ENCODE results near the gene PLVAP.

The PLVAP gene

GRCh38 chr19:17325133-17325532 lies 52.0 kb downstream of the PLVAP start:
- no peaks in the 10 kb centered on the region for H3K9me3 ChIP-seq (ENCODE audit: severe bottlenecking)
- no peak for TF ChIP-seq CTCF (IDR thresholded peaks at IDR 0.05; ENCODE audit: low read depth, low read length)
- no peak for DNase-seq
- H3K27me3 ChIP-seq (ENCODE audit: insufficient read depth, low read depth, severe bottlenecking): no peaks in the 10 kb centered on the region
- H3K27ac ChIP-seq: no peak overlapping the region
- no peak overlapping the region for H3K4me3 ChIP-seq (ENCODE audit: low read depth, low read length)
- H3K36me3 ChIP-seq: peaks cover 54% of the 10 kb centered on the region

- Histone ChIP-seq H3K27me3 (ENCODE audit: insufficient read depth, low read depth, severe bottlenecking) (no peaks in the 10 kb centered on the region), H3K36me3 (peaks cover 55% of the 10 kb centered on the region), H3K4me3 (ENCODE audit: low read depth, low read length) (no peak overlapping the region), H3K9me3 (ENCODE audit: severe bottlenecking) (no peaks in the 10 kb centered on the region), H3K27ac (no peak overlapping the region)
- TF ChIP-seq CTCF (IDR thresholded peaks at IDR 0.05; ENCODE audit: low read depth, low read length): no peak
- DNase-seq: no peak
Observed at GRCh38 chr19:17324357-17325114, 52.6 kb downstream of the PLVAP start.

- Histone ChIP-seq H3K27ac (no peak overlapping the region), H3K4me3 (ENCODE audit: low read depth, low read length) (no peak overlapping the region), H3K36me3 (peaks cover 55% of the 10 kb centered on the region), H3K9me3 (ENCODE audit: severe bottlenecking) (no peaks in the 10 kb centered on the region), H3K27me3 (ENCODE audit: insufficient read depth, low read depth, severe bottlenecking) (no peaks in the 10 kb centered on the region)
- TF ChIP-seq CTCF (IDR thresholded peaks at IDR 0.05; ENCODE audit: low read depth, low read length): no peak
- DNase-seq: no peak
Observed at GRCh38 chr19:17323964-17324332, 53.2 kb downstream of the PLVAP start.

GRCh38 chr19:17323300-17323963 lies 53.7 kb downstream of the PLVAP start:
- H3K27ac ChIP-seq: no peak overlapping the region
- H3K4me3 ChIP-seq (ENCODE audit: low read depth, low read length): no peak overlapping the region
- peaks cover 55% of the 10 kb centered on the region for H3K36me3 ChIP-seq
- TF ChIP-seq CTCF (IDR thresholded peaks at IDR 0.05; ENCODE audit: low read depth, low read length): no peak
- no peaks in the 10 kb centered on the region for H3K9me3 ChIP-seq (ENCODE audit: severe bottlenecking)
- no peaks in the 10 kb centered on the region for H3K27me3 ChIP-seq (ENCODE audit: insufficient read depth, low read depth, severe bottlenecking)
- DNase-seq: no peak

- Histone ChIP-seq H3K4me3 (ENCODE audit: low read depth, low read length) (no peak overlapping the region), H3K9me3 (ENCODE audit: severe bottlenecking) (no peaks in the 10 kb centered on the region), H3K36me3 (peaks cover 59% of the 10 kb centered on the region), H3K27ac (no peak overlapping the region), H3K27me3 (ENCODE audit: insufficient read depth, low read depth, severe bottlenecking) (no peaks in the 10 kb centered on the region)
- DNase-seq: no peak
- no peak for TF ChIP-seq CTCF (IDR thresholded peaks at IDR 0.05; ENCODE audit: low read depth, low read length)
Observed at GRCh38 chr19:17322854-17323253, 54.3 kb downstream of the PLVAP start.
